ENCODE measurements around the gene MYL12A.

MYL12A gene

DNA sequence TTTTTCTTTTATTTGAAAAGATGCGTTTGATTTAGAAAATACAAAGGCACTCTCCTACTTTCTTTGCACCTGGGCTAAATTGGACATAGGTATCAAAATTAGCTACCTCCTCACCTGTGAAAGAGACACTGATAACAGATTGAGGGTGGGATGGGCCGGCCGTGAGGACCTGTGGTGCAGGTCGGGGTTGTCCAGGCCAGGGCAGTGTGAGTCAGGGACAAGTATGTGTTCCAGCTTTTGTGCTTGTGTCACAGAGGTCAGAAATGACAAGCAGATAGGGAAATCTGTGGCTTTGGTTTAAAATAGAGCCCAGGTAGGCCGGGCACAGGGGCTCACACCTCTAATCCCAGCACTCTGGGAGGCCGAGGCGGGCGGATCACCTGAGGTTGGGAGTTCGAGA, 36.9 kb downstream of the MYL12A start:
- no peak for DNase-seq

DNA sequence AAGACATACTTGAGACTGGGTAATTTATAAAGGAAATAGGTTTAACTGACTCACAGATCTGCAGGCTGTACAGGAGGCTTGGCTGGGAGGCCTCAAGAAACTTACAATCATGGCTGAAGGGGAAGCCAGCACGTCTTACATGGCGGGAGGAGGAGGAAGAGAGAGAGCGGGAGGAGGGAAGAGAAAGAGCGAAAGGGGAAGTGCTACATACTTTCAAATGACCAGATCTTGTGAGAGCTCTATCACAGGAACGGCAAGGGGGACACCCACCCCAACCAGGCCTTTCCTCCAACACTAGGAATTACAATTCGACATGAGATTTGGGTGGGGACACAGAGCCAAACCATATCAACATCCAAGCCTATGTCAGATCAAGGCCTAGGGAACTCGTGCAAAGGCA, 38.6 kb downstream of the MYL12A start:
- no peak for DNase-seq

DNA sequence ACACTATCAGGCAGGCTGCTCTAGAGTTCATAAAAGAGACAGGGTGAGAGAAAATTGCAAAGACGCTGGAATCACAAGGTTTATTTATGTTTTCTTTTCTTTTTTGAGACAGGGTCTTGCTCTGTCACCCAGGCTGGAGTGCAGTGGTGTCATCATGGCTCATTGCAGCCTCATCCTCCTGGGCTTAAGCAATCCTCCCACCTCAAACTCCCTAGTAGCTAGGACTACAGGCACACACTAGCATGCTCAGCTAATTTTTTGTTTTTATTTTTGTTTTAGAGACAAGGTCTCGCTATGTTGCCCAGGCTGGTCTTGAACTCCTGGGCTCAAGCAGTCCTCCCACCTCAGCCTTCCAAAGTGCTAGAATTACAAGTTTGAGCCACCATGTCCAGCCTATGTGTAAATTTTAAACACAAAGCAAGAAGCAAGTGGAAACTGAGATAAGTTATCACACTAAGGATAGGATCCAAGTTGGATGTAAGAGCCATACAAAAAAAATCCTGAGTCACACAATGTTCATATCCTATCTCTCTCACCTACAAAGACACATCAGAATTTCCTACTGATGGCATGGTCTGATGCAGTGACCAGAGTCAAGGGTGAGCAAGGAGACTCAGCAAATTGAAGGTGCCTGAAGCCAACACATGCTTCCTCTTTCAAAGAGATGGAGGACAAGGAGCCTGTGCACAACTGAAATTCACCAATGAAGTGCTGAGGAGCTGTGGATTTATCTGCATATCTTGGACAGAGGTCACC, 45.8 kb downstream of the MYL12A start:
- DNase-seq, result no peak

DNA sequence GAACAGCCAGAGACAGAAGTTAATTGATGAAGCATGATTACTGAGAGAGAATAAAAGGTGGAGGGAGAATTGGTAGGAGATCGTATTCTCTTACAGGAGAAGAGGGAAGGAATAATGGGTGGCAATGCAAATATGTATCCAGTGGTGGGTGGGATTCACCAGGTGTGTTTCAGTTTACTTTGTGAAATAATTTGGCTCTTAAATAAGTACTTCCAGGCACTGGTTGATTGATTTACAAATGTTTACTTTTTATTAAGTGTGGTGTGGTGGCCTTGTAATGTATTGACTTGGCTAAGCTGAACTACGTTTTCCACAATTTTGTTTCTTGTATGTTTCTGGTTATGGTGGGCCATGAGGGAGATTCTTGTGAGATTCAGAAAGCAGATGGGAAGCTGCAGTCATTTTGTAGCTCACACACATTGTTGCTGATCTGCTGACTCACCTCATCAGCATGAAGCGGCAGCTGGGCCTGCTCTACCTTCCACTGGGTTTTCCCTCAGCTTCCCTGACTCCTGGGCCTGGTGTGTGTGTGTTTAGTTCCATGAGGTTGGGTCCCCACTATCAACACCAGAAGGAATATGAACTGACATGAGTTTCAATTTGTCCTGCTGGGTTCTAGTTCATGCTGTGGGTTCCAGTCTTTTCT, 47.0 kb downstream of the MYL12A start:
- no peak for DNase-seq

- peak; percentile 97 for DNase-seq
These were observed 49.7 kb downstream of the MYL12A start for GRCh38 chr18:3297025-3297984.

- DNase-seq, result no peak
These were observed 57.2 kb downstream of the MYL12A start for GRCh38 chr18:3304832-3305231.

DNA sequence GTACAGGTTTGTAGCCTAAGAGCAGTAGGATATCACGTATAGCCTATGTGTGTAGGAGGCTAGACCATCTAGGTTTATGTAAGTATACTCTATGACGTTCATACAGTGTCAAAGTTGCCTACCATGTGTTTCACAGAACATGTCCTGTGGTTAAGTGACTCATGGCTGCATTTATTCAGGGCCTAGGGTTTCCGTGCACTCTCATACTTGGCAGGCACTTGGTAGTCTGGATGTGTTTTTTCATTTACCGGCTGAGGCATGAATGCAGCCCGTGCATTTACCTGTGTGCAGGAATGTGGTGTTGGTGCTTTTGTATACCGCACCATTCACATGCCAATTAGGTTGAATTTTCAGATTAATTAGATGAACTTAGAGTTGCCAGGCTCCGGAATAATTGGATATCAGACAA, 57.8 kb downstream of the MYL12A start:
- DNase-seq, result no peak

All from hematopoietic multipotent progenitor cell treated with erythropoietin and hydrocortisone succinate and interleukin-3 and kit ligand, for 8 days (in vitro differentiated cells).